ENCODE measurements around the gene LRPAP1.

DNA sequence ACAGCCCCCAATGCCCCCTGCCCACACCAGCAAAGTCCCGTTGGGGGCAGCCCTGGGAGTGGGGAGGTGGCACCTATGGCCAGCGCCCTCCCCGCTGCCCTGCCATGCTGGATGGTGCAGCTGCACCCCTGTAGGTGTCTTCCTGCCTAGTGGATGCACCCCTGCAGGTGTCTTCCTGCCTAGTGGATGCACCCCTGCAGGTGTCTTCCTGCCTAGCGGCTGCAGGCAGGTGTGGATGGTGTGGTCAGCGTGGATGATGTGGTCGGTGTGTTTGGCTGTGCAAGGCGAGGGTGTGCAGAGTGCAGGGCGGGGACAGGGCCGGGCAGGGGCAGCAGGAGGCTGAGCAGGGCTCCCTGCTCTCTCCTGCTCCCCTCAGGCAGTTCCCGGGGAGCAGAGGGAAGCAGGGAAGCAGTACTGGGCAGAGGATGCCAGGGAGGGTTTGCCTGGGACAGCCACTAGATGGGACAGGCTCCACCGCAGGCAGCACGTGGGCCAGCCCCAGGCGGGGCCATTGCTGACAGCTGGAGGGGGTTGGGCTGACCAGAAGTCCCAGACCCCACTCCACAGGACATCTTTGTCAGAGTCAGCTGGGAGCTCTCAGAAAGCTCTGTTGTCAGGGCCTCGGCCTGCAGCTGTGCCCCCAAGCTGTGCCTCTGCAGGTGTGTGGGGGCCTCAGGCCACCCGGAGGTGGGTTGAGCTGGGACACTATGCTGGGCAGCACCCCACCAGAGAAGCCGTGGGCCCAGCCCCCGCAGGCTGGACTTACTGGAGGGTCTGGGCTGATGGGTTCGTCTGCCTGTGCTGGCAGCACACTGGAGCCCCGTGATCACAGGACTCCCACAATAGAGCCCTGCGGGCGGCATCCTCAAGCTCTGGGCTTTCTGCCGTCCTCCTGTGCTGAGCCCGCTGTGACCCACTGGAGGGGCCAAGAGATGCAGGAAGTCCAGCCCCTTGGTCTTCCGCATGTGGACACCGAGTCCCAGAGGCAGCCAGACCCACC, 45.4 kb downstream of the LRPAP1 start:
- TF ChIP-seq, protein P1, sequence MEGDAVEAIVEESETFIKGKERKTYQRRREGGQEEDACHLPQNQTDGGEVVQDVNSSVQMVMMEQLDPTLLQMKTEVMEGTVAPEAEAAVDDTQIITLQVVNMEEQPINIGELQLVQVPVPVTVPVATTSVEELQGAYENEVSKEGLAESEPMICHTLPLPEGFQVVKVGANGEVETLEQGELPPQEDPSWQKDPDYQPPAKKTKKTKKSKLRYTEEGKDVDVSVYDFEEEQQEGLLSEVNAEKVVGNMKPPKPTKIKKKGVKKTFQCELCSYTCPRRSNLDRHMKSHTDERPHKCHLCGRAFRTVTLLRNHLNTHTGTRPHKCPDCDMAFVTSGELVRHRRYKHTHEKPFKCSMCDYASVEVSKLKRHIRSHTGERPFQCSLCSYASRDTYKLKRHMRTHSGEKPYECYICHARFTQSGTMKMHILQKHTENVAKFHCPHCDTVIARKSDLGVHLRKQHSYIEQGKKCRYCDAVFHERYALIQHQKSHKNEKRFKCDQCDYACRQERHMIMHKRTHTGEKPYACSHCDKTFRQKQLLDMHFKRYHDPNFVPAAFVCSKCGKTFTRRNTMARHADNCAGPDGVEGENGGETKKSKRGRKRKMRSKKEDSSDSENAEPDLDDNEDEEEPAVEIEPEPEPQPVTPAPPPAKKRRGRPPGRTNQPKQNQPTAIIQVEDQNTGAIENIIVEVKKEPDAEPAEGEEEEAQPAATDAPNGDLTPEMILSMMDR (IDR thresholded peaks at IDR 0.05; ENCODE audit: poor library complexity, severe bottlenecking) = no peak
- TF ChIP-seq RAD21 (conservative IDR thresholded peaks at IDR 0.05) (no peak), TAF1 (IDR thresholded peaks at IDR 0.05; ENCODE audit: low read depth) (no peak), POLR2AphosphoS5 (IDR thresholded peaks at IDR 0.05) (no peak), EZH2 (IDR thresholded peaks at IDR 0.05; ENCODE audit: borderline replicate concordance, insufficient read depth, low read length, poor library complexity, severe bottlenecking) (no peak)
